Loucy (cell line): ENCODE measurements around the gene FURIN.
A peak's percentile ranks its signal among the peaks of the same experiment; 100 is the strongest.

Experiments
- EZH2phosphoT487 ChIP-seq: fragments of 200-600 bp; IDR thresholded peaks from 2 replicates; pipeline ENCODE4 v1.6.1; 2018; ENCODE audit warnings: antibody characterized with exemption, mild to moderate bottlenecking, moderate library complexity, borderline replicate concordance
- TF ChIP-seq, protein P1 (sequence below): fragments of 200-600 bp; sonication (generic); conservative IDR thresholded peaks from 2 replicates; pipeline ENCODE4 v1.5.1; 2014; ENCODE audit warnings: mild to moderate bottlenecking, antibody characterized with exemption, low read length

DNA sequence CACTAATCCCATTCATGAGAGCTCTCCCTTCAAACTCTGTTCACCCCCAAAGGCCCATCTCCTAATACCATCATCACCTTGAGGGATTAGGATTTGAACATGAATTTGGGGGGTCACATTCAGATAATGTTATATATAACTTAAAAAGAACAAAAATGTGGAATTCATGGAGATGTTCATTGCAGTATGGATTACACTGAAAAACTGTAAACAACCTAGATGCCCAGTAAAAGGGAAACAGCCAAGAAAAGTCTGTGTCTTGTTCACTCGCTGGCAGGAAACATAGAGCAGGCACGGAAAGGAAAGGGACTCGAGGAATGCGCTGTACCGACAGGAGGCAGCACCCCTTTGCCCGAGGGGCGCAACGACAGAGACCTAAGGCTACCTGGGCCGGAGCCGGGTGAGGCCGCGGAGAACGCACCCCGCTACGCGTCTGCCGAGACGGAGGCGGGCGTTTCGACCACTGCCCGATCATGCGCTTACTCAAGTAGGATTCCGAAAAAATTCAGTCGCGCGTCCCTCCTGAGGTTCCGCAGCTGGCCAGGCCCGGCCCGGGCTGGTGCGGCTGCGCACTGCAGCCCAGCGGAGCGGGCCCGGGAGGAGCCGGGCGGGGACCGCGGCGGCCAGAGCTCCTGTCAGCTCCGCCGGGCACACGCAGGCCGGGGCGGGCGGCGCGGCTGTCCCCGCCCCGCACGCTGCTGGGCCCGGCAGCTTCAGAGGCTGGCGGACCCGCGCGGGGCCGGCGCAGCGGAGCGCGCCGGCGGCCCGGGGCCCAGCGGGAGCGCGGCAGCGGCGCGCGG is 33.9 kb downstream of the FURIN start:
- TF ChIP-seq EZH2phosphoT487: no peak
- TF ChIP-seq, protein P1, sequence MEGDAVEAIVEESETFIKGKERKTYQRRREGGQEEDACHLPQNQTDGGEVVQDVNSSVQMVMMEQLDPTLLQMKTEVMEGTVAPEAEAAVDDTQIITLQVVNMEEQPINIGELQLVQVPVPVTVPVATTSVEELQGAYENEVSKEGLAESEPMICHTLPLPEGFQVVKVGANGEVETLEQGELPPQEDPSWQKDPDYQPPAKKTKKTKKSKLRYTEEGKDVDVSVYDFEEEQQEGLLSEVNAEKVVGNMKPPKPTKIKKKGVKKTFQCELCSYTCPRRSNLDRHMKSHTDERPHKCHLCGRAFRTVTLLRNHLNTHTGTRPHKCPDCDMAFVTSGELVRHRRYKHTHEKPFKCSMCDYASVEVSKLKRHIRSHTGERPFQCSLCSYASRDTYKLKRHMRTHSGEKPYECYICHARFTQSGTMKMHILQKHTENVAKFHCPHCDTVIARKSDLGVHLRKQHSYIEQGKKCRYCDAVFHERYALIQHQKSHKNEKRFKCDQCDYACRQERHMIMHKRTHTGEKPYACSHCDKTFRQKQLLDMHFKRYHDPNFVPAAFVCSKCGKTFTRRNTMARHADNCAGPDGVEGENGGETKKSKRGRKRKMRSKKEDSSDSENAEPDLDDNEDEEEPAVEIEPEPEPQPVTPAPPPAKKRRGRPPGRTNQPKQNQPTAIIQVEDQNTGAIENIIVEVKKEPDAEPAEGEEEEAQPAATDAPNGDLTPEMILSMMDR: peak; percentile 75
